GM12892 (cell line): ENCODE measurements around the gene ODC1.

Source experiments
- POLR2A ChIP-seq: IDR thresholded peaks from 2 replicates; pipeline ENCODE4 v1.6.1; 2011; ENCODE audit warnings: low read depth, low read length, control low read depth
- POLR2AphosphoS5 ChIP-seq: IDR thresholded peaks from 2 replicates; pipeline ENCODE4 v1.6.1; 2011; ENCODE audit warnings: low read depth, low read length, control low read depth
- TAF1 ChIP-seq: IDR thresholded peaks from 2 replicates; pipeline ENCODE4 v1.6.1; 2011; ENCODE audit warnings: low read depth, mild to moderate bottlenecking, control low read depth, low read length, borderline replicate concordance

GRCh38 chr2:10481666-10482157, 33.6 kb upstream of the ODC1 start:
- TF ChIP-seq POLR2A (no peak), POLR2AphosphoS5 (no peak), TAF1 (no peak)
